ENCODE data around the gene HIRIP3. TPM values are rescaled to one million over a fixed set of nuclear protein-coding genes. Genes with fewer than 3 reads are reported as not detected.

The HIRIP3 gene
- total RNA-seq, 4 donors from 2014 or later = 11.9 to 15.3 (median 14.2) TPM

- TF ChIP-seq, protein P1, sequence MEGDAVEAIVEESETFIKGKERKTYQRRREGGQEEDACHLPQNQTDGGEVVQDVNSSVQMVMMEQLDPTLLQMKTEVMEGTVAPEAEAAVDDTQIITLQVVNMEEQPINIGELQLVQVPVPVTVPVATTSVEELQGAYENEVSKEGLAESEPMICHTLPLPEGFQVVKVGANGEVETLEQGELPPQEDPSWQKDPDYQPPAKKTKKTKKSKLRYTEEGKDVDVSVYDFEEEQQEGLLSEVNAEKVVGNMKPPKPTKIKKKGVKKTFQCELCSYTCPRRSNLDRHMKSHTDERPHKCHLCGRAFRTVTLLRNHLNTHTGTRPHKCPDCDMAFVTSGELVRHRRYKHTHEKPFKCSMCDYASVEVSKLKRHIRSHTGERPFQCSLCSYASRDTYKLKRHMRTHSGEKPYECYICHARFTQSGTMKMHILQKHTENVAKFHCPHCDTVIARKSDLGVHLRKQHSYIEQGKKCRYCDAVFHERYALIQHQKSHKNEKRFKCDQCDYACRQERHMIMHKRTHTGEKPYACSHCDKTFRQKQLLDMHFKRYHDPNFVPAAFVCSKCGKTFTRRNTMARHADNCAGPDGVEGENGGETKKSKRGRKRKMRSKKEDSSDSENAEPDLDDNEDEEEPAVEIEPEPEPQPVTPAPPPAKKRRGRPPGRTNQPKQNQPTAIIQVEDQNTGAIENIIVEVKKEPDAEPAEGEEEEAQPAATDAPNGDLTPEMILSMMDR (IDR thresholded peaks at IDR 0.05; ENCODE audit: low read depth) = no peak
These were observed 34.7 kb upstream of the HIRIP3 start for GRCh38 chr16:30030011-30030685.

DNA sequence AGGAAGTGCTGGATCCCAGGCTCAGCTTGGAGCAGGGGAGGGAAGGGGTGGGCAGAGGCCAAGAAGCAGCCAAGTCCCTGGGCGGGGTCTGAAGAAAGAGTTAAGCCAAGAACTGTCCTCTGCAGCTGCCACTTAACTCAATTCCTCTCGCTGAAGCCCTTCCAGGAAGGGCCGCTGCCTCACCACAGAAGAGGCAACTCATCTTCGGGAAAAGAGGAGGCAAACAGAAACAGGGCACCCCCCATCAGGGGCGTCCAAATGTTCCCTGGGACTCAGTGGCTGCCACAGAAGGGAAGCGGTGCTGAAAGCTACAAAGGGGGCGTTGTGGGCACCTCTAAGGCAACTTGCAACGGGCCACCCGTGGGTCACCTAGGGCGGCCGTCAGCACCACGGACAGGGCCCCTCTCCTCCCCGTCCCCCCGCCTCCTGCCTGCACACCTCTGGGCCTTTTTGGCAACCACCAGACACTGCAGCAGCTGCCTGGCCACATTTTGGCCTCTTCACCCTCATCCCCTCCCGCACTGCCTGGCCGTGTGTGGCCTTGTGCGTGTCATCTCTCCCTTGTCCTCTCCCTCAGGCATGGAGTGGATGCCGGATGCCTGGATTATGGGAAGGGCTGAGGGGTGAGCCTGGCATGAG lies 33.1 kb upstream of the HIRIP3 start:
- TF ChIP-seq, protein P1 (IDR thresholded peaks at IDR 0.05; ENCODE audit: low read depth) = no peak

- TF ChIP-seq, protein P1 (IDR thresholded peaks at IDR 0.05; ENCODE audit: low read depth) = no peak
These were observed 32.4 kb upstream of the HIRIP3 start for GRCh38 chr16:30027588-30028437.

DNA sequence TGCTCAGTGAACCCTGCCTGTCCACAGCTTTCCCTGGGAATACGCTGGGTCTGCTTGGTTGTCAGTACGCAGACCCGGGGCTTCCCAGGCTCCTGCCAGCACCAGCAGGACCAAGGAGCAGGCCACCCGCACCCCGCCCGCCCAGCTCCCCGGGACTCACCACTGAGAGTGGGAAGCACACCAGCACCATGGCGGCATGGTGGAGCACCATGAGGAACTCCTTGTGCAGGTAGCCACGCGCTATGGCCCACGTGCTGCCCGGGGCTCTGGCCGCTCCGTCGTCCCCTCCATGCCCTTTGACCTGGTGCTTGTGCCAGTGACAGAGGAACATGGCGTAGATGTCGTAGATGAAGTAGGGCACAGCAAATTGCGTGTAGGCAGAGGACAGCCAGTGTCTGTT lies 31.0 kb upstream of the HIRIP3 start:
- TF ChIP-seq, protein P1 (IDR thresholded peaks at IDR 0.05; ENCODE audit: low read depth) = no peak

- TF ChIP-seq, protein P1 (IDR thresholded peaks at IDR 0.05; ENCODE audit: low read depth) = no peak
These were observed 30.2 kb upstream of the HIRIP3 start for GRCh38 chr16:30025574-30025973.

DNA sequence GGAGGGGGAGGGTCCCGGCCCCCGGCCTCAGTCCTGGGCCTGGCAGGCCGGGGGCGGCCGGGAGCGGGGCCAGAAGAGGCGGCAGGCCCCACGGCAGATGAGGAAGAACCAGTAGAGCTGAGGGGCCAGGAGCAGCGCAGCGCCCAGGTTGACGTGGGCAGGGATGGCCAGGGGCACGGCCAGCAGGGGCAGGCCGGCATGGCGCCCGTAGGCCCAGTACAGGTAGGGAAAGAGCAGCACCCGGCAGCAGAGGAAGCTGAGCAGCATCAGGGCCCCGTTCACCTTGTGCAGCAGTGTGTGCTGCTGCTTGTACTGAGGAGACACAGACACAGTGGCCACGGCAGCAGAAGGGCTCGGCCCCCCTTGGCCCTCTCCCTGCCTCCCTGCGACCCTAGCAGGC lies 29.7 kb upstream of the HIRIP3 start:
- TF ChIP-seq, protein P1 (IDR thresholded peaks at IDR 0.05; ENCODE audit: low read depth) = no peak

DNA sequence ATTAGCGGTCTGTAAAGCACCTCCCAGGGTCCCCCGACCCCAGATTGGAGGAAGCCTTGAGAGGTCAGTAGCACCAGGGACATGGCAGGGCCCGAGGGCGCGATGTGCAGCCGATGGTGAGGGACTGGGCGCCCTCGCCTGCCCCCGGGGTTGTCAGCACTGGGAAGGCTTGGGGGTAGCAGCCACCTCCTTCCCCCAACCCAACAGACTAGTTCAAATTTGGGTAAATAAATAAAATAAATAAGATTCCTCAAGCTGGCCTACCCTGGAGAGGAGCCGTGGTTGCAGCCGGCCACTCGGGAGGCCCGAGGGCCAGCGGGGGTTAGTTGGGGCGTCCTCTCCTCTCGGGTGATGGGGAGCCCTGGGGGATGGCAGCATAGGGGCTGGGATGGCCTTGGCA lies 29.0 kb upstream of the HIRIP3 start:
- TF ChIP-seq, protein P1 (IDR thresholded peaks at IDR 0.05; ENCODE audit: low read depth) = no peak

All from subcutaneous adipose tissue (tissue), 4 donors.